AG04450 (cell line): ENCODE data around the gene KRT35. TPM values are rescaled to one million over a fixed set of nuclear protein-coding genes. Genes with fewer than 3 reads are reported as not detected.

Experiments used
- CTCF ChIA-PET: fragments of 300-600, 350-600 bp; formaldehyde crosslinking; extraction: SDS; loops from one replicate; lab custom pipeline; 2022; ENCODE audit warnings: antibody characterized with exemption, inconsistent platforms; lab: Charles Lee
- POLR2A ChIA-PET: fragments of 350-600 bp; formaldehyde crosslinking; extraction: SDS; loops from one replicate; lab custom pipeline; 2021; ENCODE audit warnings: antibody characterized with exemption, inconsistent platforms; lab: Yijun Ruan, JAX
- DNase-seq: peaks from one replicate; pipeline ENCODE4 v3.0.0-alpha.2; 2011; ENCODE audit warnings: low read depth, low spot score
- H3K27ac ChIP-seq: one replicate; pipeline ENCODE4 v1.5.1; 2012; ENCODE audit warnings: low read depth, low read length, control low read depth
- H3K27me3 ChIP-seq: one replicate; pipeline ENCODE4 v1.6.0; 2012; ENCODE audit warnings: low read length; ENCODE audit not compliant: control insufficient read depth, insufficient read depth
- H3K4me3 ChIP-seq: 2 replicates; pipeline ENCODE4 v1.5.1; 2011; ENCODE audit warnings: mild to moderate bottlenecking, low read depth, low read length, control low read depth
- H3K9me3 ChIP-seq: 2 replicates; pipeline ENCODE4 v1.5.1; 2012; ENCODE audit warnings: low read length; ENCODE audit not compliant: control insufficient read depth, insufficient read depth
- polyA minus RNA-seq: library from RNA; depleted of rRNA, polyadenylated mRNA; stranded (reverse); fragments of >200 nt; gene quantifications from 2 replicates; pipeline ENCODE4 v1.2.3, GENCODE V29; 2011; rRNA and poly(A)+ RNA removed
- polyA plus RNA-seq: library from polyadenylated mRNA; depleted of rRNA; stranded (reverse); fragments of >200 nt; gene quantifications from 2 replicates; pipeline ENCODE4 v1.2.3, GENCODE V29; 2011; rRNA removed
- TF ChIP-seq, protein P1 (sequence below): IDR thresholded peaks from 2 replicates; pipeline ENCODE4 v1.5.1; 2011; ENCODE audit warnings: low read depth, low read length, control low read depth, inconsistent platforms

KRT35 gene
- polyA plus RNA-seq = not detected in 2 replicates
- polyA minus RNA-seq = not detected in 2 replicates

DNA sequence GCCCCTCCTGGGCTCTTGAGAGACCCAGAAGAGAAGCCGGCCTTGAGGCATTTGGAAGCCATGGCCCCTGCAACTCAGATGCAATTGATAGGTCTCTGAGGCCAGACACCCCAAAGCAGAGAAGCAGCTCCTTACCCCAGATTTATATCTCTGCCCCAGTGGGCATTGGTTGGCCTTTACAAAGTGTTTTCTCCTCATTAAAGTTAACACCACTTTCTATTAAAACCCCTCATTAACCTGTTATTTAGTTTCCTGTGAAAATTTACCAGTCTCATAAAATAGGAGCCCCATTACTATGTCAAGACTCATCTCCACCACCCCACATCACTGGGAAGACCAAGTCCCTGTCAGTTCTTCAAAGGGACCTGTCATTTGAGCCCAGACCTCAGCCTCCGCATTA lies at the start of gene KRT35:
TSS of gene KRT35 (minus strand) at position 116 of the 400 bp plus-strand sequence. CDS start at position 62, 54 bp downstream.
- DNase-seq = no peak
- Histone ChIP-seq H3K9me3 (no peaks in the 10 kb centered on the region; the same call in 1 of the 2 replicates), H3K27me3 (no peaks in the 10 kb centered on the region), H3K4me3 (no peak within 1 kb of the TSS), H3K27ac (no peak within 1 kb of the TSS)
- TF ChIP-seq, protein P1, sequence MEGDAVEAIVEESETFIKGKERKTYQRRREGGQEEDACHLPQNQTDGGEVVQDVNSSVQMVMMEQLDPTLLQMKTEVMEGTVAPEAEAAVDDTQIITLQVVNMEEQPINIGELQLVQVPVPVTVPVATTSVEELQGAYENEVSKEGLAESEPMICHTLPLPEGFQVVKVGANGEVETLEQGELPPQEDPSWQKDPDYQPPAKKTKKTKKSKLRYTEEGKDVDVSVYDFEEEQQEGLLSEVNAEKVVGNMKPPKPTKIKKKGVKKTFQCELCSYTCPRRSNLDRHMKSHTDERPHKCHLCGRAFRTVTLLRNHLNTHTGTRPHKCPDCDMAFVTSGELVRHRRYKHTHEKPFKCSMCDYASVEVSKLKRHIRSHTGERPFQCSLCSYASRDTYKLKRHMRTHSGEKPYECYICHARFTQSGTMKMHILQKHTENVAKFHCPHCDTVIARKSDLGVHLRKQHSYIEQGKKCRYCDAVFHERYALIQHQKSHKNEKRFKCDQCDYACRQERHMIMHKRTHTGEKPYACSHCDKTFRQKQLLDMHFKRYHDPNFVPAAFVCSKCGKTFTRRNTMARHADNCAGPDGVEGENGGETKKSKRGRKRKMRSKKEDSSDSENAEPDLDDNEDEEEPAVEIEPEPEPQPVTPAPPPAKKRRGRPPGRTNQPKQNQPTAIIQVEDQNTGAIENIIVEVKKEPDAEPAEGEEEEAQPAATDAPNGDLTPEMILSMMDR = no peak
- CTCF ChIA-PET = no interaction called here
- POLR2A ChIA-PET = no interaction called here

DNA sequence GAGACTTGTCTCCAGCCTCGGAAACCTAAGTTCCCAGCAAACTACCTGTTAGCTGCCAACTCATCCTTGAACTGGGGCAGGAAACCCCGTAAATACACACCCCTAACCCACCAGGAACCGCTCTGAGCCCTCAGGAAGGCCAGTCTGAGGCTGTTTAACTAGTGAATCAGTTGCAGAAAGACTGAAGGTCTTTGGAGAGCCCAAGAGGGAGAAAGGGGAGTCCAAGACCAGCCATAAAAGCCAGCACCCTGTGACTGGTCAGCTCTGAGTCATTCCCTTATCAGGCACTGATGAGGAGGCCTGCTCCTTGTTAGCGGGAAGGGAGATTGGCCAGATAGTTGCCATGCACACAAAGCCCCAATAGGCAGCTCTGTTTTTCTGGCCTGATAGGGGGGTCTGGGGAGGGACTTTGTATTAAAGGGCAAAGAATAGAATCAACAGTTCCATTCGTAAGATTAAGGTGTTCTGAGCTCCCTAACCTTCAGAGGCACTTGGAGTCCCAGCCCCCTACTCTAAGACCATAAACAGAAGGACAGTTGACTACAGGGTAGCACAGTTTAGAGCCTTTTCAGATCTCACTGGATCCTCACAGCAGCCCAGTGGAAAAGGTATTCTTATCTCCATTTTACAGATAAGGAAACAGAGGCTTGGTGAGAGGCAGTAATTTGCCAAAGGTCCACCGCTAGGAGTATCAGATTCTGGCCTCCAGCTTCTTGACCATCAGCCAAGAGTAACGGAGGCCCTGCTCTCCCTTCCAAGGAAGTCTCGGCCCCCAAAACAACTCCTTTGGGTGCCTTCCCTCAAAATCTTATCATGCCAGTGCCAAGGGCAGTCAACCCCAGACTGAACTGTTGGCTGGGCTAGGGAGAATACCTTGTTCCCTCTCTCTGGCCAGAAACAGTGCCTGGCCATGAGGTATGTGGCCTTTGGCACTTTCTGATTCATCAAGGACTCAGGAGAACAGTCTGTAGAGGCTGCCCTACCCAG lies 49.4 kb upstream of the KRT35 start:
- Histone ChIP-seq H3K9me3 (no peaks in the 10 kb centered on the region; the same call in 1 of the 2 replicates), H3K27me3 (no peaks in the 10 kb centered on the region), H3K4me3 (no peak overlapping the region), H3K27ac (peak overlapping the region; percentile 81)
- TF ChIP-seq, protein P1 = no peak
- ChIA-PET POLR2A (interaction anchor here (1.0 kb wide), 1 partner anchor 159 kb away, joined by 3 read pairs; no protein-coding TSS in a partner anchor), CTCF (interaction anchor here (1.0 to 3.8 kb wide), 2 partner anchors 19 to 119 kb away, joined by 4 to 26 read pairs; no protein-coding TSS in a partner anchor)
- DNase-seq = peak; percentile 61

DNA sequence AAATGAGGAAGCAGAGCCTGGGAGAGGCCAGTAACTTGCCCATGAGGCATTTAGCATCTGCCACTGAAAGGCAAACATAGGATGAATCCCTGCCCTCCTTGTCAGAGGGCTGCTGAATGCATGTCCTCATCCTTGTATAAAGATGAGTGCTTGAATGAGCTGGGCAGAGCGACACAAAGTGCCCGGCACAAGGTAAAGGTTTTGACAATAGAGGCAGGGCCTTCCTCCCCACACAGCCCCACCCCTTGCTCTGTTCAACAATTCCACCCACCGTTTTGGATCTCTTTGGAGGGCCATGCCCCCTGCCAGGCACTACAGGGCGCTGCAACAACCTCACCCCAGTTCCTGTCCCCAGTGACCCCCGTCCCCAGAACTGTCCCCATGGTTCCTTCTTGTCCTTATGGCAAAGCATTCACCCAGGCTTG lies 48.6 kb upstream of the KRT35 start:
- TF ChIP-seq, protein P1 = no peak
- H3K27ac ChIP-seq = peak overlapping the region; percentile 81
- no peaks in the 10 kb centered on the region for H3K27me3 ChIP-seq
- no peak for DNase-seq
- no peaks in the 10 kb centered on the region; the same call in 1 of the 2 replicates for H3K9me3 ChIP-seq
- ChIA-PET POLR2A (no interaction called here), CTCF (interaction anchor here (0.6 to 3.8 kb wide), 2 partner anchors 19 to 581 kb away, joined by 8 to 26 read pairs; no protein-coding TSS in a partner anchor)
- H3K4me3 ChIP-seq = no peak overlapping the region

DNA sequence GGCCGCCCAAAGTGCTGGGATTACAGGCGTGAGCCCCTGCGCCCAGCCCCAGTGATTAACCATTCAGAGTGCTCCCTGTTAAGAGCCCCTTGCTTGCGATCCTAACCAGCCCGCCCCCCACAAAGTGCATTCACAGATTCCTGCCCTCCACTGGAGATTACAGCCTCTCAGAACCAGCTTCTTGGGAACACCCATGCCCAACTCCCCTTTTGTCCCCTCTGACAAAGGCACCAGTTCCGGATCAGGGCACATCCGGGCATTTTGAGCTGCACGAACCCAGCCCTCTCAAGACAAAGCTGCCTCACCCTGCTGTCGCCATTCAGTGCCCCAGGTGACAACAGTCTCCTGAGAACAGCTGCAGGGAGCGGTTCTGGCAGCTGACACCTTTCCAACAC lies 48.0 kb upstream of the KRT35 start:
- H3K9me3 ChIP-seq = peaks cover 4% of the 10 kb centered on the region; the same call in 1 of the 2 replicates
- no peaks in the 10 kb centered on the region for H3K27me3 ChIP-seq
- ChIA-PET POLR2A (no interaction called here), CTCF (interaction anchor here (0.6 to 3.8 kb wide), 3 partner anchors 20 to 580 kb away, joined by 4 to 26 read pairs (median 8); no protein-coding TSS in a partner anchor)
- TF ChIP-seq, protein P1 = no peak
- H3K4me3 ChIP-seq = no peak overlapping the region
- H3K27ac ChIP-seq = no peak overlapping the region
- DNase-seq = no peak
